ENCODE measurements around the gene SLC36A4. TPM values are rescaled to one million over a fixed set of nuclear protein-coding genes. Genes with fewer than 3 reads are reported as not detected.

SLC36A4 gene
- total RNA-seq, 1 experiment from 2014 or later: 28.2 TPM

GRCh38 chr11:93221539-93221938 lies 23.7 kb upstream of the SLC36A4 start:
- intact Hi-C loops (cut with micrococcal nuclease; ENCODE audit: unreplicated experiment): no loop called here
- Histone ChIP-seq H3K36me3 (ENCODE audit: insufficient read depth, low read length, poor library complexity, severe bottlenecking) (no peaks in the 10 kb centered on the region), H3K27me3 (replicated peaks; ENCODE audit: insufficient read depth, low read depth, low read length, poor library complexity) (no peaks in the 10 kb centered on the region), H3K4me3 (ENCODE audit: low read depth, low read length, poor library complexity, severe bottlenecking) (no peak overlapping the region), H3K27ac (ENCODE audit: low read depth, low read length, poor library complexity, severe bottlenecking) (no peak overlapping the region), H3K9me3 (ENCODE audit: low read depth, low read length, poor library complexity, severe bottlenecking) (no peaks in the 10 kb centered on the region), H3K4me1 (ENCODE audit: insufficient read depth, low read length, poor library complexity, severe bottlenecking) (no peaks in the 10 kb centered on the region)
- CTCF ChIA-PET: interaction anchor here (0.5 to 0.6 kb wide), 2 partner anchors 395 to 1449 kb away, joined by 3 read pairs; no protein-coding TSS in a partner anchor
- TF ChIP-seq EZH2 (IDR thresholded peaks at IDR 0.05; ENCODE audit: borderline replicate concordance, low read depth, low read length, poor library complexity, severe bottlenecking): no peak
- TF ChIP-seq, protein P1, sequence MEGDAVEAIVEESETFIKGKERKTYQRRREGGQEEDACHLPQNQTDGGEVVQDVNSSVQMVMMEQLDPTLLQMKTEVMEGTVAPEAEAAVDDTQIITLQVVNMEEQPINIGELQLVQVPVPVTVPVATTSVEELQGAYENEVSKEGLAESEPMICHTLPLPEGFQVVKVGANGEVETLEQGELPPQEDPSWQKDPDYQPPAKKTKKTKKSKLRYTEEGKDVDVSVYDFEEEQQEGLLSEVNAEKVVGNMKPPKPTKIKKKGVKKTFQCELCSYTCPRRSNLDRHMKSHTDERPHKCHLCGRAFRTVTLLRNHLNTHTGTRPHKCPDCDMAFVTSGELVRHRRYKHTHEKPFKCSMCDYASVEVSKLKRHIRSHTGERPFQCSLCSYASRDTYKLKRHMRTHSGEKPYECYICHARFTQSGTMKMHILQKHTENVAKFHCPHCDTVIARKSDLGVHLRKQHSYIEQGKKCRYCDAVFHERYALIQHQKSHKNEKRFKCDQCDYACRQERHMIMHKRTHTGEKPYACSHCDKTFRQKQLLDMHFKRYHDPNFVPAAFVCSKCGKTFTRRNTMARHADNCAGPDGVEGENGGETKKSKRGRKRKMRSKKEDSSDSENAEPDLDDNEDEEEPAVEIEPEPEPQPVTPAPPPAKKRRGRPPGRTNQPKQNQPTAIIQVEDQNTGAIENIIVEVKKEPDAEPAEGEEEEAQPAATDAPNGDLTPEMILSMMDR (conservative IDR thresholded peaks at IDR 0.05; ENCODE audit: low read depth, low read length): no peak
- no peak for DNase-seq (ENCODE audit: low spot score)
- no TSS peak for BruUV-seq (replicated peaks)
- POLR2A ChIA-PET (ENCODE audit: low non-redundant PET): no interaction called here

DNA sequence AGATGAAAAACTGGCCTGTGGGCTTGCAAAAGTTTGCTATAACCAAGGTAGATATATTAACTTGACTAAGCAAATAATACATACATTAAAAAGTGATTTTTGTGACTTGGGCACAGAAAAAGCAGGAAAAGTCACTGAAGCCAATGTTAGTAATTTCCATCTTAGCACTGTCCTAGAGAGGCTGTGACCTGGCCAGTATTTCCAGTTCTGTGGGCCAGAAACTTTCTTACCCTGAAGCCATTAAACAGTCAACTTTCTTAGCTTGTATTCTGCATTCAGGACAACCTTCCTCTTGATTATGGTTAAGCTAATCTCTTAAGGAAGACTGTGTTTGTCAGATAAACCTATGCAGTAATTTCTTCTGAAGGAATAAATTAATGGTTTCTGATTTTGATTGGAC lies 22.3 kb upstream of the SLC36A4 start:
- Histone ChIP-seq H3K4me3 (ENCODE audit: low read depth, low read length, poor library complexity, severe bottlenecking) (no peak overlapping the region), H3K27me3 (replicated peaks; ENCODE audit: insufficient read depth, low read depth, low read length, poor library complexity) (no peaks in the 10 kb centered on the region), H3K27ac (ENCODE audit: low read depth, low read length, poor library complexity, severe bottlenecking) (no peak overlapping the region), H3K36me3 (ENCODE audit: insufficient read depth, low read length, poor library complexity, severe bottlenecking) (no peaks in the 10 kb centered on the region), H3K9me3 (ENCODE audit: low read depth, low read length, poor library complexity, severe bottlenecking) (no peaks in the 10 kb centered on the region), H3K4me1 (ENCODE audit: insufficient read depth, low read length, poor library complexity, severe bottlenecking) (no peaks in the 10 kb centered on the region)
- no TSS peak for BruUV-seq (replicated peaks)
- POLR2A ChIA-PET (ENCODE audit: low non-redundant PET): no interaction called here
- no peak for TF ChIP-seq EZH2 (IDR thresholded peaks at IDR 0.05; ENCODE audit: borderline replicate concordance, low read depth, low read length, poor library complexity, severe bottlenecking)
- TF ChIP-seq, protein P1 (conservative IDR thresholded peaks at IDR 0.05; ENCODE audit: low read depth, low read length): no peak
- CTCF ChIA-PET: no interaction called here
- no peak for DNase-seq (ENCODE audit: low spot score)
- intact Hi-C loops (cut with micrococcal nuclease; ENCODE audit: unreplicated experiment): no loop called here

- ChIA-PET POLR2A (ENCODE audit: low non-redundant PET) (no interaction called here), CTCF (no interaction called here)
- no peaks in the 10 kb centered on the region for H3K27me3 ChIP-seq (replicated peaks; ENCODE audit: insufficient read depth, low read depth, low read length, poor library complexity)
- no TSS peak for BruUV-seq (replicated peaks)
- no peaks in the 10 kb centered on the region for H3K4me1 ChIP-seq (ENCODE audit: insufficient read depth, low read length, poor library complexity, severe bottlenecking)
- H3K27ac ChIP-seq (ENCODE audit: low read depth, low read length, poor library complexity, severe bottlenecking): no peak overlapping the region
- H3K4me3 ChIP-seq (ENCODE audit: low read depth, low read length, poor library complexity, severe bottlenecking): no peak overlapping the region
- TF ChIP-seq, protein P1 (conservative IDR thresholded peaks at IDR 0.05; ENCODE audit: low read depth, low read length): no peak
- TF ChIP-seq EZH2 (IDR thresholded peaks at IDR 0.05; ENCODE audit: borderline replicate concordance, low read depth, low read length, poor library complexity, severe bottlenecking): no peak
- no peaks in the 10 kb centered on the region for H3K9me3 ChIP-seq (ENCODE audit: low read depth, low read length, poor library complexity, severe bottlenecking)
- no peaks in the 10 kb centered on the region for H3K36me3 ChIP-seq (ENCODE audit: insufficient read depth, low read length, poor library complexity, severe bottlenecking)
- DNase-seq (ENCODE audit: low spot score): no peak
- intact Hi-C loops (cut with micrococcal nuclease; ENCODE audit: unreplicated experiment): no loop called here
These were observed 21.6 kb upstream of the SLC36A4 start for GRCh38 chr11:93219440-93219839.

Data from A673 (cell line).